Left ventricle myocardium inferior (tissue), 1 donor: ENCODE measurements around the gene AKR1B1. TPM values are rescaled to one million over a fixed set of nuclear protein-coding genes. Genes with fewer than 3 reads are reported as not detected.

Experiments used
- DNase-seq: peaks from one replicate; pipeline ENCODE4 v3.0.0-alpha.2; 2020
- H3K27ac ChIP-seq: fragments of 200-600 bp; replicated peaks from 2 replicates; pipeline ENCODE4 v1.8.0; 2021
- H3K27me3 ChIP-seq: fragments of 200-600 bp; 2 replicates; pipeline ENCODE4 v1.8.0; 2021; ENCODE audit warnings: low read depth
- H3K36me3 ChIP-seq: fragments of 200-600 bp; 2 replicates; pipeline ENCODE4 v1.8.0; 2021
- H3K4me1 ChIP-seq: fragments of 200-600 bp; 2 replicates; pipeline ENCODE4 v1.8.0; 2021
- H3K4me3 ChIP-seq: fragments of 200-600 bp; 2 replicates; pipeline ENCODE4 v1.8.0; 2021; ENCODE audit warnings: mild to moderate bottlenecking, moderate library complexity
- H3K9me3 ChIP-seq: fragments of 200-600 bp; replicated peaks from 2 replicates; pipeline ENCODE4 v1.8.0; 2021
- CTCF ChIP-seq: fragments of 200-600 bp; IDR thresholded peaks from 2 replicates; pipeline ENCODE4 v1.8.0; 2021; ENCODE audit warnings: antibody characterized with exemption, mild to moderate bottlenecking, borderline replicate concordance
- intact Hi-C: fragments of 100-400 bp; cut with micrococcal nuclease; formaldehyde crosslinking; loops from one replicate; pipeline ENCODE4 v1.11.0; 2022
- total RNA-seq: library from RNA; stranded (reverse); fragmentation: NEBNext Ultra II Directional; extraction: Animal tissue kit (Norgen Biotek cat#: 25700); gene quantifications from one replicate; pipeline ENCODE4 v1.2.1, GENCODE V29; 2021
- donor health status: DM: no; HTN: yes; CAD: no; lungs with severe emphysema.

Gene AKR1B1
- total RNA-seq, 1 donor from 2014 or later, result 280 TPM

- H3K4me1 ChIP-seq, result no peaks in the 10 kb centered on the region
- no peak for DNase-seq
Observed at GRCh38 chr7:134407311-134407710, 51.6 kb downstream of the AKR1B1 start.

GRCh38 chr7:134406431-134406830, 52.5 kb downstream of the AKR1B1 start:
- Histone ChIP-seq H3K9me3 (no peaks in the 10 kb centered on the region), H3K4me1 (no peaks in the 10 kb centered on the region), H3K36me3 (no peaks in the 10 kb centered on the region), H3K27ac (no peak overlapping the region), H3K27me3 (peaks cover 43% of the 10 kb centered on the region), H3K4me3 (no peak overlapping the region)
- intact Hi-C loops, result no loop called here
- DNase-seq, result no peak
- no peak for TF ChIP-seq CTCF

More at GRCh38 chr7:134407311-134407710, 51.6 kb downstream of the AKR1B1 start:
- H3K27ac ChIP-seq, result no peak overlapping the region
- H3K4me3 ChIP-seq, result no peak overlapping the region
- H3K27me3 ChIP-seq, result peaks cover 41% of the 10 kb centered on the region
- H3K36me3 ChIP-seq, result no peaks in the 10 kb centered on the region
- TF ChIP-seq CTCF, result no peak
- intact Hi-C loops, result no loop called here
- H3K9me3 ChIP-seq, result no peaks in the 10 kb centered on the region

- Histone ChIP-seq H3K27me3 (peaks cover 45% of the 10 kb centered on the region), H3K36me3 (no peaks in the 10 kb centered on the region), H3K27ac (no peak overlapping the region), H3K4me3 (no peak overlapping the region), H3K4me1 (no peaks in the 10 kb centered on the region), H3K9me3 (no peaks in the 10 kb centered on the region)
- DNase-seq, result no peak
- intact Hi-C loops, result no loop called here
- no peak for TF ChIP-seq CTCF
Observed at GRCh38 chr7:134405299-134405698, 53.6 kb downstream of the AKR1B1 start.

GRCh38 chr7:134403062-134403461, 55.8 kb downstream of the AKR1B1 start:
- DNase-seq, result no peak
- no peaks in the 10 kb centered on the region for H3K4me1 ChIP-seq
- TF ChIP-seq CTCF, result no peak
- peaks cover 45% of the 10 kb centered on the region for H3K27me3 ChIP-seq
- no peak overlapping the region for H3K27ac ChIP-seq
- intact Hi-C loops, result no loop called here
- no peaks in the 10 kb centered on the region for H3K9me3 ChIP-seq
- no peak overlapping the region for H3K4me3 ChIP-seq
- no peaks in the 10 kb centered on the region for H3K36me3 ChIP-seq

GRCh38 chr7:134400859-134401258, 58.0 kb downstream of the AKR1B1 start:
- intact Hi-C loops, result no loop called here
- H3K4me1 ChIP-seq, result no peaks in the 10 kb centered on the region
- peaks cover 32% of the 10 kb centered on the region for H3K27me3 ChIP-seq
- no peaks in the 10 kb centered on the region for H3K9me3 ChIP-seq
- H3K27ac ChIP-seq, result no peak overlapping the region
- H3K4me3 ChIP-seq, result no peak overlapping the region
- no peak for TF ChIP-seq CTCF
- no peaks in the 10 kb centered on the region for H3K36me3 ChIP-seq
- DNase-seq, result no peak

GRCh38 chr7:134396031-134396430, 62.9 kb downstream of the AKR1B1 start:
- intact Hi-C loops, result no loop called here
- H3K4me1 ChIP-seq, result no peaks in the 10 kb centered on the region
- DNase-seq, result no peak
- no peak overlapping the region for H3K27ac ChIP-seq
- H3K27me3 ChIP-seq, result no peaks in the 10 kb centered on the region
- H3K4me3 ChIP-seq, result no peak overlapping the region
- no peaks in the 10 kb centered on the region for H3K9me3 ChIP-seq
- no peak for TF ChIP-seq CTCF
- no peaks in the 10 kb centered on the region for H3K36me3 ChIP-seq
